HL-60/S4 (cell line): ENCODE measurements around the gene PPM1L.

Source experiments
- in situ Hi-C: fragments of 300-500 bp; cut with MboI; formaldehyde crosslinking; loops from 2 replicates; pipeline ENCODE4 v1.14.3; 2022; ENCODE audit warnings: low sequenced_read_pairs

Gene PPM1L

GRCh38 chr3:161072211-161072621 lies 316.2 kb downstream of the PPM1L start:
- in situ Hi-C loops = no loop called here

DNA sequence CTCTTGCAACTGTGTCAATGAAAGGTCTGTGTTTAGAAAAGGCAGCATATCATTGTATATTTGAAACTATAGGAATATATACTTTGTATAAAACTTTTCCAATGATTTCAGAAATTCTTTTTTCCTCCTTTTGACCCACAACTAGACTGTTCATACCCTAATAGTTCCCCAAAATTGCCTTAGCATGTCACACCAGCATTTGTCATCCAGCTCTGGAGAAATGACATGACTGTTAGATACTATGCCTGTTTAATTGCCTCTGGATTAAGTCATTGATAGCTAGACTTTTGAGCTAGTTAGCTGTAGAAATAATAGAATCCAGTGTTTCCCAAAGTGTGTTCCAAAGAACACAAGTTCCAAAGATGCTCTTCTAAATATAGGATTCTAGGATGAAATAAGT lies 316.7 kb downstream of the PPM1L start:
- in situ Hi-C loops = no loop called here

GRCh38 chr3:161073181-161073580 lies 317.1 kb downstream of the PPM1L start:
- in situ Hi-C loops = no loop called here

- in situ Hi-C loops = no loop called here
Observed at GRCh38 chr3:161081633-161082032, 325.6 kb downstream of the PPM1L start.

- in situ Hi-C loops = no loop called here
Observed at GRCh38 chr3:161082063-161082462, 326.0 kb downstream of the PPM1L start.

DNA sequence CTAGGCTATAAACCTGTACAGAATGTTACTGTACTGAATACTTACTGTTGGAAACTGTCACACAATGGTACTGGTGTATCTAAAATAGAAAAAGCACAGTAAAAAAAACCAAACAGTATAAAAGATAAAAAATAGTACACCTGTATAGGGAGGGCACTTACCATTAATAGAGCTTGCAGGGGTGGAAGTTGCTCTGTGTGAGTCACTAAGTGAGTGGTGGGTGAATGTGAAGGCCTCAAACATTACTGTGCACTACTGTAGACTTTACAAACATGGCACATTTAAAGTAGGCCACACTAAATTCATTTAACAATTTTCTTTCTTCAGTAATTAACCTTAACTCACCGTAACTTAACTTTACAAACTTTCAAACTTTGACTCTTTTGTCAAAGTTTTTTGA lies 327.1 kb downstream of the PPM1L start:
- in situ Hi-C loops = no loop called here

DNA sequence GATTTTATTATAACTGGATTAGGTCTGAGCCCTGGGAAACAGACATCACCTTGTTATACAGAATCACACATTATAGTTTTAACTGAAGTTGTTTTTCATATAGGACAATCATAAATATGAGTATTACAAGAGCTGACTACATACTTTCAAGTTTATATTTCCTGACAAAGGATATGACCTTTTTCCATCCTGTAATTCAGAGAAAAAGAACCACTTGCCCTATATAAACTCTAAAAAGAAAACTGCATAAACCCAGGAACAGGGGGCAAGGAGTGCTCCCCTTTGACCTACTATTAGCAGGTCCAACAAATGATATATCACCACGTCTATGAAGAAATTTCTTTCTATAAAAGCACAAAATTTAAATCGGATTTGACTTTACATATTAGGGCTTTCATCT lies 328.2 kb downstream of the PPM1L start:
- in situ Hi-C loops = no loop called here

DNA sequence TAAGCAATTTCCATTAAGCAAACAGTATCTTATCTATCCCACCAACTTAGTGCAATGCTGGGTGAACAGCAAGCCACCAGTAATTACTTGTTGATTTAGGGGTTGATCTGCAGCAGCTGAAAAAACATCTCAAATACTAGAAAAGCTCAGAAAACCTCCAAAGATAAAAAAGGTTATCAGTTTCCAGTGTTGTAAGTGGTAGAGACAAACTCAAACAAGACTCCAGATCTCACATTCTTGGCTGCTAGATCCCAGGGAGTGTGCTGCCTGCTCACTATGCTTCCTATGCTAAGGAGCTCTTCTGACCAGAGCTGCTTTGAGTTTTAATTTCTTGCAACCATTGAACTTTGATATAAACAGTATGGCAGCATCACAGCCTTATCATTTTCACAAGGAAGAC lies 337.9 kb downstream of the PPM1L start:
- in situ Hi-C loops = no loop called here

DNA sequence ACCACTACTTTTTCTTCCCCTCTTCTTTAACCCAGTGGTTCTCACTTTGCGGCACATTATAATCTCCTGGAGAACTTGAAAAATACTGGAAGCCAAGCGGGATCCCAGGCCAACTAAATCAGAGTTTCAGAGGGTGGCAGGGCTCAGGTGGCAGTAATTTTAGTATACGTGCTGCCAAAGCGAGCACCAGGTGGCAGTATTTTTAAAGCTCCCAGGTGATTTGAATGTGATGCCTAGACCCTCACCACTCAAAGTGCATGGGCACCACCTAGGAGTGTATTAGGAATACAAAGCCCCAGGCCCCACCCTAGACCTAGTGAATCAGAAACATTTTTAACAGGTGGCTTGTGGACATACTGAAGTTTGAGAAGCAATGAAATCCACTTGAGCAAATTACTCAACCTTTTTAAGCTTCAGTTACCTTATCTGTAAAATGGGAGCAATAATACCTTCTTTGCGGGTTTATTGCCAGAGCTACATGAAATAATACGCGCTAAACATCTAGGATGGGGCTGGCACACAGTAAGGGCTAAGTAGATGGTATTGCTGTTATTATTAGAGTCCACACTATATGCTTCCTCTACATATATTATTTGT lies 340.8 kb downstream of the PPM1L start:
- in situ Hi-C loops = no loop called here

DNA sequence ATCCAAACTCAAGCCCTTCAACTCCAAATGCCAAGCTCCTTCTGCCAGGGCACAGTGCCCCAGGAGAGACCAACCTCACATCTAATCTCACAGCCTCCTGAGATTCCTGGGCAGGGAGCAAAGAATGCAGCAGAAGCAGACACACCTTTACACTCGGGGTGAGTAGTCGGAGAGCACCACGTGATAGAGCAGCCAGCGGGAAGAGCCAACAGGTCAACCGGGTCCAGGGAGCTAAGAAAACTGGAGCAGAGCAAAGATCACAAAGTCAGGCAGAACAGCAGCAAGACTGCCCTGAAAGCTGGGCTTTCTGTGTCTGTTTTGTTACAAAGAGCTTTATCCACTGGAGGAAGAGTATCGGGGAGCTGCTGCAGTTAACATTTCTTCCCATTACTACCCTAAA lies 345.0 kb downstream of the PPM1L start:
- in situ Hi-C loops = no loop called here

- in situ Hi-C loops = no loop called here
Observed at GRCh38 chr3:161101609-161102008, 345.6 kb downstream of the PPM1L start.

GRCh38 chr3:161103776-161104385 lies 347.9 kb downstream of the PPM1L start:
- in situ Hi-C loops = no loop called here

DNA sequence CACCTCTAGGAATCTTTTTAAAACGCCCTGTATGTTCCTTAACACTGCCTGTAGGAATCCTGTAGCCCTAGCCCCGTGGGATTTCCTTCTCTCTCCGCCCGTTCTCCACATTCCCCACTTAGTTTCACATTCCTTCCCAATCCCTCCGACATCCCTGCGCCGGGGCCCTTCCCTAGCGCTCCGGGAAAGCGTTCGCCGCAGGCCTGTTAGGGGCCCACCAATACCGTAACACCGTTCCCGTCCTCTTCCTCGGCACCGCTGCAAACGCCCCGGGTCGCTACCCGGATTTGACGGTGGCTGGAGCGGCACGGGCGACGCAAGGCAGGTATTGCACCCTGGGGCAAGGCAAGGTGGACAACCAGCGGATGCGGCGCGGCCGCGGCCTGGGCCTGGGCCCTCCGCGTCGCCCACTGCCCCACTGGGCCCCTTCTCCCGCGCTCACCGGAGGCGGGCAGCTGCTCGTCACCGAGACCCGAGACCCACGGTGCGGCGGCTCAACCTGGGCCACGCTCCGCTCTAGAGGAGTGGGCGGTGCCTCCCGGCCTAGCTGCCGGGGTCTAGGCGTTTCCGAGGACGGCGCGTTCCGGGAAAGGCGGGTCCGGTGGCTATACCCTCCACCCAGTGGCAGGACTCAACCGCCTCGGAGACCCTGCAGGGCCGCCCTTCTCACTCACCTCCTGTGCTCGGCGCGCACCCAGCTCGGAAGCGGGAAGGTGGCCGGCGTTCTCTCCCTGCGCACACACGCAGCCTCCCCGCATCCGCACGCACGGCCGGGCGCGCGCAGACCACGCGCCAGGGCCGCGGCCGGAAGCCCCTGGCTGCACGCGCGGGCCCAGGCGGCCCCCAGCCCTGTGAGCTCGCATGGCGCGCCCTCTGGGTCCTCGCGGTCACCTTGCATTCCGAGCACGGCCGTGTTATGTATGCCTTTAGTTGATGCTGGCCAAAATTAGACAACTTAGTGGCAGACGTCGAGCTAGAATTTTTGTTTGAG lies 348.8 kb downstream of the PPM1L start, which contains the start of gene B3GALNT1:
Gene B3GALNT1 (minus strand): TSS at position 789 of the 991 bp plus-strand sequence. CDS start 18,595 bp downstream, outside the sequence.
- in situ Hi-C loops = no loop called here

GRCh38 chr3:161107311-161107710 lies 351.3 kb downstream of the PPM1L start:
- in situ Hi-C loops = no loop called here

GRCh38 chr3:161108840-161109239 lies 352.8 kb downstream of the PPM1L start:
- in situ Hi-C loops = no loop called here

DNA sequence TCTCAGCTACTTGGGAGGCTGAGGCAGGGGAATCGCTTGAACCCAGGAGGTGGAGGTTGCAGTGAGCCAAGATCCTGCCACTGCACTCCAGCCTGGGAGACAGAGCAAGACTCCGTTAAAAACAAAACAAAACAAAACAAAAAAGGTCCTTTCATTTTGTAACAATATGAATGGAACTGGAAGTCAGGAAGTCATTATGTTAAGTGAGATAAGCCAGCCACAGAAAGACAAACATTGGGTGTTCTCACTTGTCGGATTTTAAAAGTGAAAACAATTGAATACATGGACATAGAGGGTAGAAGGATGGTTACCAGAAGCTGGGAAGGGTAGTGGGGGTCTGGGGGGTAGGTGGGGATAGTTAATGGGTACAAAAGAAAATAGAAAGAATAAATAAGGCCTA lies 361.6 kb downstream of the PPM1L start:
- in situ Hi-C loops = no loop called here

DNA sequence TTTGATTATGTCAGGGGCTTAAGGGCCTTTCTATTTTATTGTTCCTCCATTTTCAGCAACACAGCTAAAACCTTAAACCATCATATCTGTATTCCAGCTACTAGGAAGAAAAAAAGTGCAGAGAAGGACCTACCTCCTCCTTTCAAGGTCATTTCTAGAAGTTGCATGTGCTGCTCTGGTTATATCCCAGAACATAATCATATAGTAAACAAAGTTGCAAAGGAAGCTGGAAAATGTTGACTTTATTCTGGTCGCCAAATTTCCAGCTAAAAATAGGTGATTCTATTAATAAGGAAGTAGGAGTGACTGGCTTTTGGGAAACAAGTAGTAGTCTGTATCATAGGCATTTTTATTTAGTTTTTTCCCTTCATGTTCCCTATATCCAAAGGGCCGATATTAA lies 370.5 kb downstream of the PPM1L start:
- in situ Hi-C loops = no loop called here
